Mesenteric fat pad (tissue), 1 donor: ENCODE measurements around the gene PDCD11. TPM values are rescaled to one million over a fixed set of nuclear protein-coding genes. Genes with fewer than 3 reads are reported as not detected.
"Not testable (repeated sequence)": the region's sequence is repeated elsewhere in the genome, so short reads cannot be mapped to it uniquely, and the experiment has no call there.

ENCODE experiments used
- DNase-seq: peaks from one replicate; pipeline ENCODE4 v3.0.0-alpha.2; 2020; ENCODE audit warnings: low spot score
- total RNA-seq: library from RNA; stranded (reverse); fragmentation: NEBNext Ultra II Directional; extraction: Animal tissue kit (Norgen Biotek cat#: 25700); gene quantifications from one replicate; pipeline ENCODE4 v1.2.1, GENCODE V29; 2021
- donor health status: DM: yes; HTN: yes; CAD: no.

The PDCD11 gene
- total RNA-seq, 1 donor from 2014 or later: 32.2 TPM

- no peak for DNase-seq
Observed at GRCh38 chr10:103415581-103415980, 19.2 kb downstream of the PDCD11 start.

GRCh38 chr10:103416436-103417147 lies 20.2 kb downstream of the PDCD11 start:
- DNase-seq: no peak

- DNase-seq: not testable (repeated sequence)
Observed at GRCh38 chr10:103417148-103417469, 20.7 kb downstream of the PDCD11 start.

GRCh38 chr10:103417601-103418000 lies 21.2 kb downstream of the PDCD11 start:
- DNase-seq: no peak

- DNase-seq: no peak
Observed at GRCh38 chr10:103419101-103419500, 22.7 kb downstream of the PDCD11 start.

- no peak for DNase-seq
Observed at GRCh38 chr10:103423748-103424147, 27.3 kb downstream of the PDCD11 start.

- no peak for DNase-seq
Observed at GRCh38 chr10:103427866-103428265, 31.4 kb downstream of the PDCD11 start.

- no peak for DNase-seq
Observed at GRCh38 chr10:103428989-103429643, 32.7 kb downstream of the PDCD11 start.

GRCh38 chr10:103429647-103430046 lies 33.2 kb downstream of the PDCD11 start:
- DNase-seq: no peak

- no peak for DNase-seq
Observed at GRCh38 chr10:103431902-103432301, 35.5 kb downstream of the PDCD11 start.

- DNase-seq: no peak
Observed at GRCh38 chr10:103433858-103434257, 37.4 kb downstream of the PDCD11 start.

- no peak for DNase-seq
Observed at GRCh38 chr10:103439776-103440175, 43.4 kb downstream of the PDCD11 start.

- no peak for DNase-seq
Observed at GRCh38 chr10:103440416-103440815, 44.0 kb downstream of the PDCD11 start.

GRCh38 chr10:103441206-103441605 lies 44.8 kb downstream of the PDCD11 start:
- no peak for DNase-seq

GRCh38 chr10:103441611-103442010 lies 45.2 kb downstream of the PDCD11 start:
- no peak for DNase-seq

- no peak for DNase-seq
Observed at GRCh38 chr10:103442031-103442461, 45.6 kb downstream of the PDCD11 start.

- DNase-seq: no peak
Observed at GRCh38 chr10:103443475-103444185, 47.2 kb downstream of the PDCD11 start.

- no peak for DNase-seq
Observed at GRCh38 chr10:103444478-103444877, 48.1 kb downstream of the PDCD11 start.

- no peak for DNase-seq
Observed at GRCh38 chr10:103445366-103445765, 48.9 kb downstream of the PDCD11 start.

- DNase-seq: no peak
Observed at GRCh38 chr10:103445767-103446567, 49.5 kb downstream of the PDCD11 start.

GRCh38 chr10:103447187-103447586 lies 50.8 kb downstream of the PDCD11 start:
- DNase-seq: no peak

GRCh38 chr10:103448746-103449145 lies 52.3 kb downstream of the PDCD11 start:
- no peak for DNase-seq
